ENCODE measurements around the gene PM20D2.

PM20D2 gene

GRCh38 chr6:89145956-89146717, at the start of gene PM20D2:
TSS of gene PM20D2 (plus strand) at chr6:89146055. CDS start at chr6:89146145, 90 bp downstream.
- DNase-seq (ENCODE audit: low read depth): peak; percentile 82
- H3K4me3 ChIP-seq (ENCODE audit: low read depth, low read length): peak within 1 kb of the TSS; percentile 89
- TF ChIP-seq CTCF (IDR thresholded peaks at IDR 0.05; ENCODE audit: insufficient read depth, low read depth, low read length, missing control alignments): no peak

GRCh38 chr6:89098461-89098860, 47.4 kb upstream of the PM20D2 start:
- no peak for TF ChIP-seq CTCF (IDR thresholded peaks at IDR 0.05; ENCODE audit: insufficient read depth, low read depth, low read length, missing control alignments)
- no peak overlapping the region for H3K4me3 ChIP-seq (ENCODE audit: low read depth, low read length)
- peak; percentile 49 for DNase-seq (ENCODE audit: low read depth)

GRCh38 chr6:89100114-89100513, 45.7 kb upstream of the PM20D2 start:
- no peak for TF ChIP-seq CTCF (IDR thresholded peaks at IDR 0.05; ENCODE audit: insufficient read depth, low read depth, low read length, missing control alignments)
- H3K4me3 ChIP-seq (ENCODE audit: low read depth, low read length): no peak overlapping the region
- DNase-seq (ENCODE audit: low read depth): no peak

- no peak for TF ChIP-seq CTCF (IDR thresholded peaks at IDR 0.05; ENCODE audit: insufficient read depth, low read depth, low read length, missing control alignments)
- no peak for DNase-seq (ENCODE audit: low read depth)
- no peak overlapping the region for H3K4me3 ChIP-seq (ENCODE audit: low read depth, low read length)
Measured at GRCh38 chr6:89110284-89110683, 35.6 kb upstream of the PM20D2 start.

- no peak for DNase-seq (ENCODE audit: low read depth)
- no peak overlapping the region for H3K4me3 ChIP-seq (ENCODE audit: low read depth, low read length)
- no peak for TF ChIP-seq CTCF (IDR thresholded peaks at IDR 0.05; ENCODE audit: insufficient read depth, low read depth, low read length, missing control alignments)
Measured at GRCh38 chr6:89111933-89112332, 33.9 kb upstream of the PM20D2 start.

- H3K4me3 ChIP-seq (ENCODE audit: low read depth, low read length): no peak overlapping the region
- DNase-seq (ENCODE audit: low read depth): no peak
- TF ChIP-seq CTCF (IDR thresholded peaks at IDR 0.05; ENCODE audit: insufficient read depth, low read depth, low read length, missing control alignments): no peak
Measured at GRCh38 chr6:89116702-89117101, 29.2 kb upstream of the PM20D2 start.
